ENCODE measurements around the gene CD93.

Gene CD93

GRCh38 chr20:23118766-23119165 lies 32.6 kb upstream of the CD93 start:
- Histone ChIP-seq H3K4me3 (ENCODE audit: low read depth, low read length) (no peak overlapping the region), H3K27ac (no peak overlapping the region), H3K36me3 (replicated peaks) (no peaks in the 10 kb centered on the region), H3K27me3 (replicated peaks) (no peaks in the 10 kb centered on the region)
- DNase-seq: no peak
- no peak for TF ChIP-seq CTCF (IDR thresholded peaks at IDR 0.05; ENCODE audit: low read depth, low read length, missing control alignments)
- in situ Hi-C loops (cut with HindIII; ENCODE audit: low pct_ligation_motif_present, low sequenced_read_pairs): no loop called here

GRCh38 chr20:23118144-23118543 lies 32.0 kb upstream of the CD93 start:
- no peak overlapping the region for H3K4me3 ChIP-seq (ENCODE audit: low read depth, low read length)
- no peaks in the 10 kb centered on the region for H3K27me3 ChIP-seq (replicated peaks)
- H3K27ac ChIP-seq: no peak overlapping the region
- no peaks in the 10 kb centered on the region for H3K36me3 ChIP-seq (replicated peaks)
- in situ Hi-C loops (cut with HindIII; ENCODE audit: low pct_ligation_motif_present, low sequenced_read_pairs): no loop called here
- DNase-seq: no peak
- no peak for TF ChIP-seq CTCF (IDR thresholded peaks at IDR 0.05; ENCODE audit: low read depth, low read length, missing control alignments)

GRCh38 chr20:23117738-23118137 lies 31.6 kb upstream of the CD93 start:
- H3K36me3 ChIP-seq (replicated peaks): no peaks in the 10 kb centered on the region
- in situ Hi-C loops (cut with HindIII; ENCODE audit: low pct_ligation_motif_present, low sequenced_read_pairs): no loop called here
- H3K27ac ChIP-seq: no peak overlapping the region
- no peak overlapping the region for H3K4me3 ChIP-seq (ENCODE audit: low read depth, low read length)
- no peak for DNase-seq
- TF ChIP-seq CTCF (IDR thresholded peaks at IDR 0.05; ENCODE audit: low read depth, low read length, missing control alignments): no peak
- no peaks in the 10 kb centered on the region for H3K27me3 ChIP-seq (replicated peaks)

GRCh38 chr20:23116311-23117089 lies 30.4 kb upstream of the CD93 start:
- H3K4me3 ChIP-seq (ENCODE audit: low read depth, low read length): no peak overlapping the region
- in situ Hi-C loops (cut with HindIII; ENCODE audit: low pct_ligation_motif_present, low sequenced_read_pairs): no loop called here
- no peaks in the 10 kb centered on the region for H3K27me3 ChIP-seq (replicated peaks)
- DNase-seq: no peak
- no peak overlapping the region for H3K27ac ChIP-seq
- no peak for TF ChIP-seq CTCF (IDR thresholded peaks at IDR 0.05; ENCODE audit: low read depth, low read length, missing control alignments)
- H3K36me3 ChIP-seq (replicated peaks): no peaks in the 10 kb centered on the region

- no peak overlapping the region for H3K27ac ChIP-seq
- in situ Hi-C loops (cut with HindIII; ENCODE audit: low pct_ligation_motif_present, low sequenced_read_pairs): no loop called here
- no peak for DNase-seq
Measured at GRCh38 chr20:23115822-23116221, 29.7 kb upstream of the CD93 start.

More at GRCh38 chr20:23115822-23116221, 29.7 kb upstream of the CD93 start:
- Histone ChIP-seq H3K4me3 (ENCODE audit: low read depth, low read length) (no peak overlapping the region), H3K36me3 (replicated peaks) (no peaks in the 10 kb centered on the region), H3K27me3 (replicated peaks) (no peaks in the 10 kb centered on the region)
- no peak for TF ChIP-seq CTCF (IDR thresholded peaks at IDR 0.05; ENCODE audit: low read depth, low read length, missing control alignments)

Measured in brain microvascular endothelial cell (primary cell).